ENCODE data around the gene SASH1.
A peak's percentile ranks its signal among the peaks of the same experiment; 100 is the strongest.

Gene SASH1

GRCh38 chr6:148529010-148529409 lies 186.4 kb downstream of the SASH1 start:
- FAIRE-seq: no peak

- peak; percentile 77 for FAIRE-seq
These were observed 187.8 kb downstream of the SASH1 start for GRCh38 chr6:148530394-148530953.

GRCh38 chr6:148530976-148531375 lies 188.3 kb downstream of the SASH1 start:
- no peak for FAIRE-seq

GRCh38 chr6:148532698-148533097 lies 190.1 kb downstream of the SASH1 start:
- FAIRE-seq: no peak

- FAIRE-seq: no peak
These were observed 190.9 kb downstream of the SASH1 start for GRCh38 chr6:148533309-148534107.

- FAIRE-seq: no peak
These were observed 192.2 kb downstream of the SASH1 start for GRCh38 chr6:148534871-148535270.

- no peak for FAIRE-seq
These were observed 192.7 kb downstream of the SASH1 start for GRCh38 chr6:148535381-148535780.

GRCh38 chr6:148535976-148536375 lies 193.3 kb downstream of the SASH1 start:
- FAIRE-seq: no peak

- no peak for FAIRE-seq
These were observed 195.9 kb downstream of the SASH1 start for GRCh38 chr6:148538261-148539190.

GRCh38 chr6:148543540-148543939 lies 200.9 kb downstream of the SASH1 start:
- FAIRE-seq: no peak

- FAIRE-seq: no peak
These were observed 201.8 kb downstream of the SASH1 start for GRCh38 chr6:148544421-148544820.

- FAIRE-seq: no peak
These were observed 203.3 kb downstream of the SASH1 start for GRCh38 chr6:148545901-148546300.

- no peak for FAIRE-seq
These were observed 204.5 kb downstream of the SASH1 start for GRCh38 chr6:148547110-148547509.

GRCh38 chr6:148548065-148548748 lies 205.6 kb downstream of the SASH1 start:
- no peak for FAIRE-seq

- FAIRE-seq: no peak
These were observed 206.1 kb downstream of the SASH1 start for GRCh38 chr6:148548749-148549140.

- FAIRE-seq: no peak
These were observed 207.9 kb downstream of the SASH1 start for GRCh38 chr6:148550569-148550968.

- FAIRE-seq: no peak
These were observed 208.6 kb downstream of the SASH1 start for GRCh38 chr6:148551226-148551625.

GRCh38 chr6:148556410-148556809 lies 213.8 kb downstream of the SASH1 start:
- FAIRE-seq: no peak

GRCh38 chr6:148557796-148558321 lies 215.2 kb downstream of the SASH1 start:
- no peak for FAIRE-seq

- peak; percentile 45 for FAIRE-seq
These were observed 217.3 kb downstream of the SASH1 start for GRCh38 chr6:148559848-148560433.

GRCh38 chr6:148561629-148562028 lies 219.0 kb downstream of the SASH1 start:
- FAIRE-seq: no peak

GRCh38 chr6:148563066-148563465 lies 220.4 kb downstream of the SASH1 start:
- no peak for FAIRE-seq
